GM12878 (cell line): ENCODE results near the gene MBD3. TPM values are rescaled to one million over a fixed set of nuclear protein-coding genes. Genes with fewer than 3 reads are reported as not detected.

Source experiments
- ATAC-seq: fragments of 200-7000 bp; cut with Tn5 transposase; 3 replicates; pipeline ENCODE4 v1.9.1; 2020; ENCODE audit warnings: mild to moderate bottlenecking, moderate library complexity
- BruUV-seq: library from RNA; stranded (reverse); fragments of 400-500 nt; replicated peaks from 2 replicates; lab custom pipeline; 2021; lab: Mats Ljungman, UMichigan
- CTCF ChIA-PET: fragments of 300-600 bp; sonication (Branson Sonifier 250); formaldehyde crosslinking; extraction: SDS; loops from one replicate; lab custom pipeline; 2021; ENCODE audit warnings: inconsistent platforms; lab: Yijun Ruan, JAX
- POLR2A ChIA-PET: fragments of 350-600 bp; formaldehyde crosslinking; extraction: SDS; loops from one replicate; lab custom pipeline; 2021; ENCODE audit warnings: inconsistent platforms; lab: Charles Lee
- RAD21 ChIA-PET: fragments of 300-600 bp; sonication (Branson Sonifier 250); formaldehyde crosslinking; loops from one replicate; lab custom pipeline; 2023; ENCODE audit warnings: antibody characterized with exemption; ENCODE audit not compliant: unreplicated experiment; lab: Charles Lee
- SMC1A ChIA-PET: fragments of 300-600 bp; sonication (Branson Sonifier 250); formaldehyde crosslinking; loops from one replicate; lab custom pipeline; 2023; ENCODE audit not compliant: unreplicated experiment, uncharacterized antibody; lab: Charles Lee
- DNase-seq: peaks from one replicate; pipeline ENCODE4 v3.0.0-alpha.2; 2011; ENCODE audit warnings: low read depth, low spot score
- FAIRE-seq: peaks from 3 replicates; lab custom pipeline; 2011; peaks lifted over from hg19 to GRCh38; lab: Jason Lieb, UNC
- H2AFZ ChIP-seq: 2 replicates; pipeline ENCODE4 v1.6.0; 2011; ENCODE audit warnings: low read depth, low read length, control low read depth; ENCODE audit not compliant: control insufficient read depth
- H3K27ac ChIP-seq: 2 replicates; pipeline ENCODE4 v1.5.1; 2011; ENCODE audit warnings: control low read depth; ENCODE audit not compliant: control insufficient read depth, insufficient read depth
- H3K27me3 ChIP-seq, 2 experiments: replicated peaks in 1 of 2; 2 replicates each; pipeline versions ENCODE4 v1.6.0 to v1.6.1; 2011; ENCODE audit warnings: low read length in 1 of 2; ENCODE audit not compliant: control insufficient read depth in 2 of 2, insufficient read depth in 2 of 2
- H3K36me3 ChIP-seq, 2 experiments: 2 replicates each; pipeline ENCODE4 v1.5.1; 2011; ENCODE audit warnings: low read length in 1 of 2; ENCODE audit not compliant: control insufficient read depth in 2 of 2, insufficient read depth in 2 of 2
- H3K4me1 ChIP-seq: 2 replicates; pipeline ENCODE4 v1.6.1; 2011; ENCODE audit warnings: mild to moderate bottlenecking, low read length, moderate library complexity, mixed read lengths; ENCODE audit not compliant: control insufficient read depth, insufficient read depth
- H3K4me2 ChIP-seq: 2 replicates; pipeline ENCODE4 v1.6.0; 2011; ENCODE audit warnings: control low read depth; ENCODE audit not compliant: control insufficient read depth, insufficient read depth
- H3K4me3 ChIP-seq: fragments of 200-600 bp; sonication (generic); 2 replicates; pipeline ENCODE4 v1.5.1; 2016
- H3K79me2 ChIP-seq: 2 replicates; pipeline ENCODE4 v1.6.0; 2011; ENCODE audit warnings: low read length; ENCODE audit not compliant: control insufficient read depth, insufficient read depth
- H3K9ac ChIP-seq: 2 replicates; pipeline ENCODE4 v1.8.0; 2011; ENCODE audit warnings: low read length, control low read depth, mixed read lengths; ENCODE audit not compliant: control insufficient read depth, insufficient read depth
- H3K9me3 ChIP-seq: replicated peaks from 3 replicates; pipeline ENCODE4 v1.5.1; 2011; ENCODE audit warnings: mild to moderate bottlenecking, low read length; ENCODE audit not compliant: control insufficient read depth, insufficient read depth
- H4K20me1 ChIP-seq: 2 replicates; pipeline ENCODE4 v1.6.0; 2011; ENCODE audit not compliant: control insufficient read depth, insufficient read depth
- CEBPZ ChIP-seq: fragments of 150-350 bp; IDR thresholded peaks from 2 replicates; pipeline ENCODE4 v1.6.1; 2016; ENCODE audit warnings: low read depth, low read length
- CTCF ChIP-seq, 3 experiments: IDR thresholded peaks in 2 of 3; conservative IDR thresholded peaks in 1 of 3; 2 replicates each; pipeline ENCODE4 v1.5.1; 2011; ENCODE audit warnings: low read depth in 3 of 3, low read length in 3 of 3, mild to moderate bottlenecking in 3 of 3, control low read depth in 2 of 3, moderate library complexity in 2 of 3, inconsistent platforms in 1 of 3, mixed read lengths in 1 of 3; ENCODE audit not compliant: control insufficient read depth in 2 of 3, insufficient read depth in 1 of 3; ENCODE audit errors: extremely low read depth in 1 of 3
- IKZF1 ChIP-seq: fragments of 450-650 bp; conservative IDR thresholded peaks from 2 replicates; pipeline ENCODE4 v1.6.1; 2017; ENCODE audit warnings: antibody characterized with exemption, mild to moderate bottlenecking
- IKZF2 ChIP-seq, 2 experiments: fragments of 450-650 bp; IDR thresholded peaks; 2 replicates each; pipeline ENCODE4 v1.6.1; 2017; ENCODE audit warnings: mild to moderate bottlenecking in 2 of 2, moderate library complexity in 2 of 2
- JUNB ChIP-seq: IDR thresholded peaks from 2 replicates; pipeline ENCODE4 v1.6.1; 2016; ENCODE audit warnings: antibody characterized with exemption, mild to moderate bottlenecking
- MYB ChIP-seq: fragments of 150-350 bp; IDR thresholded peaks from 2 replicates; pipeline ENCODE4 v1.6.1; 2014; ENCODE audit warnings: mild to moderate bottlenecking, low read depth, low read length, borderline replicate concordance
- NBN ChIP-seq: fragments of 450-650 bp; IDR thresholded peaks from 2 replicates; pipeline ENCODE4 v1.6.1; 2016
- RAD51 ChIP-seq: fragments of 450-650 bp; IDR thresholded peaks from 2 replicates; pipeline ENCODE4 v1.6.1; 2016; ENCODE audit warnings: moderate library complexity, mild to moderate bottlenecking, inconsistent platforms
- RCOR1 ChIP-seq: conservative IDR thresholded peaks from 2 replicates; pipeline ENCODE4 v1.6.1; 2012; ENCODE audit warnings: low read depth, low read length, improper control_type of control experiment
- SIN3A ChIP-seq: IDR thresholded peaks from 2 replicates; pipeline ENCODE4 v1.6.1; 2012; ENCODE audit warnings: low read depth, low read length, improper control_type of control experiment
- SMARCA5 ChIP-seq: fragments of 450-650 bp; IDR thresholded peaks from 2 replicates; pipeline ENCODE4 v1.6.1; 2017; ENCODE audit warnings: mild to moderate bottlenecking
- ZNF217 ChIP-seq: fragments of 450-650 bp; IDR thresholded peaks from 2 replicates; pipeline ENCODE4 v1.6.1; 2017; ENCODE audit warnings: antibody characterized with exemption, mild to moderate bottlenecking
- WGBS: methylation state at CpG from one replicate; pipeline ENCODE4 v1.1.6; 2016; ENCODE audit warnings: low lambda C conversion rate; ENCODE audit not compliant: insufficient replicate concordance, insufficient coverage; ENCODE audit errors: missing lambda C conversion rate; 5-methylcytosine and 5-hydroxymethylcytosine counted together
- in situ Hi-C: fragments of 300-500 bp; cut with MboI; formaldehyde crosslinking; loops from 9 replicates; pipeline ENCODE4 v1.14.3; 2018; ENCODE audit warnings: mixed read lengths
- intact Hi-C: fragments of 100-400 bp; cut with micrococcal nuclease; formaldehyde crosslinking; loops from one replicate; pipeline ENCODE4 v1.14.2; 2022; ENCODE audit not compliant: unreplicated experiment
- polyA plus RNA-seq, 11 experiments: library from polyadenylated mRNA; depleted of rRNA in 4 of 11; unstranded in 6 of 11; stranded (reverse) in 5 of 11; fragments of >200 nt; fragmentation: Nextera tagmentation in 4 of 11; fragmentation: Illumina TruSeq in 1 of 11; extraction: Ambion mirVana in 4 of 11; extraction: Trizol in 1 of 11; gene quantifications; 1 replicate in 1 of 11; 2 replicates in 10 of 11; pipeline versions ENCODE4 v1.2.1 to v1.2.3, GENCODE V29; 2011 to 2016; ENCODE audit warnings: inconsistent platforms in 2 of 11, missing spikeins in 2 of 11, low read depth in 1 of 11
- total RNA-seq, 4 experiments: library from RNA; depleted of rRNA in 3 of 4; stranded (reverse); fragments of >200 nt in 3 of 4; fragmentation: Illumina TruSeq in 1 of 4; extraction: Trizol in 1 of 4; gene quantifications; 2 replicates each; pipeline versions ENCODE4 v1.2.1 to v1.2.3, GENCODE V29; 2013 to 2021

The MBD3 gene
- total and polyA plus RNA-seq, 10 of the 15 experiments (the other 5 are each of a cell fraction or from before 2014, with no cell fraction given) = 0.13 to 107 (median 21.9) TPM

- Histone ChIP-seq H3K79me2 (peaks cover 30% of the 10 kb centered on the region), H3K4me3 (peak overlapping the region; percentile 62), H3K27ac (peak overlapping the region; percentile 69), H3K36me3 (peaks cover 2 to 4% of the 10 kb centered on the region in 2 experiments), H2AFZ (peak overlapping the region; percentile 96), H3K4me2 (peak overlapping the region; percentile 98), H3K9me3 (no peaks in the 10 kb centered on the region), H3K9ac (peak overlapping the region; percentile 70), H3K4me1 (peaks cover 9% of the 10 kb centered on the region), H4K20me1 (no peaks in the 10 kb centered on the region), H3K27me3 (no peaks in the 10 kb centered on the region)
- DNase-seq (no peak), FAIRE-seq (no peak), ATAC-seq (peak; percentile 7)
- ChIA-PET POLR2A (interaction anchor here (0.9 to 3.2 kb wide), 4 partner anchors 13 to 46 kb away, joined by 3 to 19 read pairs (median 3); partner anchors contain the start of genes MBD3 and TCF3), RAD21 (interaction anchor here (0.9 to 2.0 kb wide), 7 partner anchors 13 to 66 kb away, joined by 3 to 8 read pairs (median 4); no protein-coding TSS in a partner anchor), CTCF (interaction anchor here (0.6 to 2.1 kb wide), 6 partner anchors 16 to 220 kb away, joined by 3 to 8 read pairs (median 4); no protein-coding TSS in a partner anchor), SMC1A (interaction anchor here (0.6 to 2.4 kb wide), 3 partner anchors 19 to 66 kb away, joined by 3 to 7 read pairs (median 3); partner anchors contain the start of gene TCF3)
- BruUV-seq = no TSS peak
- in situ Hi-C loops = loop anchor here (5.0 kb wide), 1 partner anchor 41 kb away; no protein-coding TSS in a partner anchor
- intact Hi-C loops = loop anchor here (5.0 kb wide), 2 partner anchors 41 to 66 kb away; no protein-coding TSS in a partner anchor
- TF ChIP-seq CEBPZ (no peak), SIN3A (0 out of 2 replicates have a peak, but pooled peaks have one; percentile 6), IKZF2 (IDR thresholded peaks at IDR 0.05) (0 out of 4 replicates have a peak, but pooled peaks of 1 of the 2 experiments have one; percentile 14), SMARCA5 (peak; percentile 92), MYB (no peak), ZNF217 (peak; percentile 54), NBN (0 out of 2 replicates have a peak, but pooled peaks have one; percentile 44), RAD51 (no peak), CTCF (IDR thresholded peaks at IDR 0.05 in 2 of 3, conservative IDR thresholded peaks at IDR 0.05 in 1 of 3; ENCODE audit: control insufficient read depth in 2 of 3, extremely low read depth in 1 of 3, insufficient read depth in 1 of 3, low read depth in 3 of 3, low read length in 3 of 3) (no peak), IKZF1 (0 out of 2 replicates have a peak, but pooled peaks have one; percentile 9), RCOR1 (0 out of 2 replicates have a peak, but pooled peaks have one; percentile 7), JUNB (peak; percentile 1; the same call in 1 of the 2 replicates)
- 10% methylated on average over 14 of the region's 16 CpGs for WGBS
Observed at GRCh38 chr19:1606138-1606651, 13.5 kb upstream of the MBD3 start.
